Sigmoid colon (tissue), 4 donors: Measurements from ENCODE around the gene GPC5.

Source experiments
- CTCF ChIP-seq, 4 experiments: fragments of 450-650 bp in 3 of 4; fragments of 200-600 bp in 1 of 4; IDR thresholded peaks; one replicate each; pipeline ENCODE4 v1.5.1; 2016 to 2019; ENCODE audit warnings: antibody characterized with exemption in 4 of 4, mild to moderate bottlenecking in 3 of 4, moderate library complexity in 2 of 4
- POLR2A ChIP-seq, 2 donors: fragments of 450-650 bp; IDR thresholded peaks; one replicate each; pipeline ENCODE4 v1.6.1; 2016; ENCODE audit warnings: antibody characterized with exemption in 2 of 2, mild to moderate bottlenecking in 2 of 2, moderate library complexity in 2 of 2
- POLR2AphosphoS5 ChIP-seq, 4 donors: sonication (generic); formaldehyde crosslinking; IDR thresholded peaks; one replicate each; pipeline ENCODE4 v1.6.1; 2017; ENCODE audit warnings: antibody characterized with exemption in 4 of 4

GRCh38 chr13:92849381-92849780 is 1451.0 kb downstream of the GPC5 start:
- no peak for TF ChIP-seq CTCF (IDR thresholded peaks at IDR 0.05)
- no peak for TF ChIP-seq POLR2AphosphoS5 (IDR thresholded peaks at IDR 0.05)
- no peak for TF ChIP-seq POLR2A (IDR thresholded peaks at IDR 0.05)
